ENCODE results near the gene PRKCA.

DNA sequence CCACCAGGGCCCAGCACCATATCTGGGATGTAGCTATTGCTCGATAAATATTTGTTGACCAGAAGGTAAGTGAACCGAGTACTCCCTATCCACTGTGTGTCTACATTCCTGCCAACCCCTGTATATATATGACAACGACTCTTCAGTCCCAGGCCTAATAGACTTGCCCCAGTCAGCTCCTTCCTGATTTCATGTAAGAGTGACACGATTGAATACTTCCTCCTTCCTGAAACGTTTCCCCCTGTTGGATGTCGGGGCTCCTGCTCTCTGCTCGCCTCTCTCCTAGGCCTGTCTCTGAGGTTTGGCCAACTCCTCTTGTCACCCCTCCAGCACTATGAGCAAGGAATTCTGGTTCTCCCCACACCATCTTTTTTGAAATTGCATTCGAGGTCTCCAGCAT, 178.9 kb downstream of the PRKCA start:
- TF ChIP-seq, protein P1, sequence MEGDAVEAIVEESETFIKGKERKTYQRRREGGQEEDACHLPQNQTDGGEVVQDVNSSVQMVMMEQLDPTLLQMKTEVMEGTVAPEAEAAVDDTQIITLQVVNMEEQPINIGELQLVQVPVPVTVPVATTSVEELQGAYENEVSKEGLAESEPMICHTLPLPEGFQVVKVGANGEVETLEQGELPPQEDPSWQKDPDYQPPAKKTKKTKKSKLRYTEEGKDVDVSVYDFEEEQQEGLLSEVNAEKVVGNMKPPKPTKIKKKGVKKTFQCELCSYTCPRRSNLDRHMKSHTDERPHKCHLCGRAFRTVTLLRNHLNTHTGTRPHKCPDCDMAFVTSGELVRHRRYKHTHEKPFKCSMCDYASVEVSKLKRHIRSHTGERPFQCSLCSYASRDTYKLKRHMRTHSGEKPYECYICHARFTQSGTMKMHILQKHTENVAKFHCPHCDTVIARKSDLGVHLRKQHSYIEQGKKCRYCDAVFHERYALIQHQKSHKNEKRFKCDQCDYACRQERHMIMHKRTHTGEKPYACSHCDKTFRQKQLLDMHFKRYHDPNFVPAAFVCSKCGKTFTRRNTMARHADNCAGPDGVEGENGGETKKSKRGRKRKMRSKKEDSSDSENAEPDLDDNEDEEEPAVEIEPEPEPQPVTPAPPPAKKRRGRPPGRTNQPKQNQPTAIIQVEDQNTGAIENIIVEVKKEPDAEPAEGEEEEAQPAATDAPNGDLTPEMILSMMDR (IDR thresholded peaks at IDR 0.05): no peak
- no peak for TF ChIP-seq ZFX (IDR thresholded peaks at IDR 0.05; ENCODE audit: borderline replicate concordance)
